Measurements from ENCODE around the gene PTPRJ. TPM values are rescaled to one million over a fixed set of nuclear protein-coding genes. Genes with fewer than 3 reads are reported as not detected.

Gene PTPRJ
- polyA plus RNA-seq, 3 donors from 2014 or later: 10.0 to 19.0 (median 18.0) TPM

GRCh38 chr11:48096588-48097525 lies 116.5 kb downstream of the PTPRJ start:
- Mint-ChIP-seq H3K27ac (peak overlapping the region in 3 of 6 donors; percentile 11 to 69 (median 66)), H3K9me3 (peaks cover 0 to 2% (median 0%) of the 10 kb centered on the region in 6 donors), H3K4me3 (no peak overlapping the region), H3K4me1 (peaks cover 53 to 75% of the 10 kb centered on the region in 2 donors), H3K36me3 (no peaks in the 10 kb centered on the region), H3K27me3 (ENCODE audit: low read depth in 3 of 3) (peaks cover 1 to 3% (median 2%) of the 10 kb centered on the region in 3 donors)
- DNase-seq: no peak

- peaks cover 1 to 3% (median 2%) of the 10 kb centered on the region in 3 donors for H3K27me3 Mint-ChIP-seq (ENCODE audit: low read depth in 3 of 3)
- H3K4me3 Mint-ChIP-seq: no peak overlapping the region
- H3K27ac Mint-ChIP-seq: peak overlapping the region in 1 of 6 donors; percentile 45
- H3K36me3 Mint-ChIP-seq: no peaks in the 10 kb centered on the region
- H3K4me1 Mint-ChIP-seq: peaks cover 57 to 80% of the 10 kb centered on the region in 2 donors
- H3K9me3 Mint-ChIP-seq: peaks cover 0 to 2% (median 0%) of the 10 kb centered on the region in 6 donors
- DNase-seq: no peak
Observed at GRCh38 chr11:48098024-48098423, 117.7 kb downstream of the PTPRJ start.

- Mint-ChIP-seq H3K4me3 (no peak overlapping the region), H3K27me3 (ENCODE audit: low read depth in 3 of 3) (peaks cover 1 to 3% (median 2%) of the 10 kb centered on the region in 3 donors), H3K36me3 (no peaks in the 10 kb centered on the region), H3K27ac (peak overlapping the region in 4 of 6 donors; percentile 43 to 78 (median 62)), H3K9me3 (peaks cover 0 to 2% (median 0%) of the 10 kb centered on the region in 6 donors), H3K4me1 (peaks cover 50 to 80% of the 10 kb centered on the region in 2 donors)
- no peak for DNase-seq
Observed at GRCh38 chr11:48099916-48100446, 119.6 kb downstream of the PTPRJ start.

GRCh38 chr11:48101044-48101733 lies 120.8 kb downstream of the PTPRJ start:
- Mint-ChIP-seq H3K9me3 (peaks cover 0 to 2% (median 0%) of the 10 kb centered on the region in 6 donors), H3K4me3 (no peak overlapping the region), H3K27me3 (ENCODE audit: low read depth in 3 of 3) (peaks cover 0 to 3% (median 2%) of the 10 kb centered on the region in 3 donors), H3K27ac (peak overlapping the region in 2 of 6 donors; percentile 47 to 73), H3K36me3 (no peaks in the 10 kb centered on the region), H3K4me1 (peaks cover 54 to 83% of the 10 kb centered on the region in 2 donors)
- DNase-seq: no peak

- Mint-ChIP-seq H3K9me3 (peaks cover 0 to 2% (median 0%) of the 10 kb centered on the region in 6 donors), H3K27me3 (ENCODE audit: low read depth in 3 of 3) (peaks cover 0 to 3% (median 2%) of the 10 kb centered on the region in 3 donors), H3K27ac (peak overlapping the region in 4 of 6 donors; percentile 6 to 73 (median 37)), H3K36me3 (no peaks in the 10 kb centered on the region), H3K4me3 (no peak overlapping the region), H3K4me1 (peaks cover 52 to 83% of the 10 kb centered on the region in 2 donors)
- DNase-seq: no peak
Observed at GRCh38 chr11:48101958-48102357, 121.6 kb downstream of the PTPRJ start.

- Mint-ChIP-seq H3K27me3 (ENCODE audit: low read depth in 3 of 3) (peaks cover 2 to 4% (median 3%) of the 10 kb centered on the region in 3 donors), H3K27ac (peak overlapping the region in 5 of 6 donors; percentile 62 to 79 (median 73)), H3K9me3 (peaks cover 0 to 2% (median 0%) of the 10 kb centered on the region in 6 donors), H3K4me3 (no peak overlapping the region), H3K4me1 (peaks cover 63 to 97% of the 10 kb centered on the region in 2 donors), H3K36me3 (no peaks in the 10 kb centered on the region)
- DNase-seq: no peak
Observed at GRCh38 chr11:48103621-48104567, 123.5 kb downstream of the PTPRJ start.

GRCh38 chr11:48104568-48104924 lies 124.2 kb downstream of the PTPRJ start:
- Mint-ChIP-seq H3K36me3 (no peaks in the 10 kb centered on the region), H3K4me3 (no peak overlapping the region), H3K9me3 (peaks cover 0 to 2% (median 0%) of the 10 kb centered on the region in 6 donors)

GRCh38 chr11:48105096-48105990 lies 125.0 kb downstream of the PTPRJ start:
- Mint-ChIP-seq H3K27ac (peak overlapping the region; percentile 24 to 76 (median 60)), H3K36me3 (no peaks in the 10 kb centered on the region), H3K9me3 (peaks cover 0 to 2% (median 0%) of the 10 kb centered on the region in 6 donors), H3K4me1 (peaks cover 70 to 95% of the 10 kb centered on the region in 2 donors), H3K27me3 (ENCODE audit: low read depth in 3 of 3) (peaks cover 2 to 4% (median 3%) of the 10 kb centered on the region in 3 donors), H3K4me3 (no peak overlapping the region)
- no peak for DNase-seq

More at GRCh38 chr11:48104568-48104924, 124.2 kb downstream of the PTPRJ start:
- Mint-ChIP-seq H3K27me3 (ENCODE audit: low read depth in 3 of 3) (peaks cover 2 to 4% (median 3%) of the 10 kb centered on the region in 3 donors), H3K4me1 (peaks cover 68 to 97% of the 10 kb centered on the region in 2 donors), H3K27ac (peak overlapping the region in 2 of 6 donors; percentile 10 to 62)
- DNase-seq: no peak

- Mint-ChIP-seq H3K36me3 (no peaks in the 10 kb centered on the region), H3K27ac (peak overlapping the region; percentile 53 to 89 (median 60)), H3K9me3 (peaks cover 0 to 2% (median 0%) of the 10 kb centered on the region in 6 donors), H3K27me3 (ENCODE audit: low read depth in 3 of 3) (peaks cover 0 to 4% (median 0%) of the 10 kb centered on the region in 3 donors), H3K4me1 (peaks cover 66 to 90% of the 10 kb centered on the region in 2 donors), H3K4me3 (peak overlapping the region in 1 of 5 donors; percentile 19)
- DNase-seq: no peak
Observed at GRCh38 chr11:48106166-48106565, 125.8 kb downstream of the PTPRJ start.

GRCh38 chr11:48107188-48107704 lies 126.9 kb downstream of the PTPRJ start:
- peaks cover 57 to 81% of the 10 kb centered on the region in 2 donors for H3K4me1 Mint-ChIP-seq
- DNase-seq: no peak

GRCh38 chr11:48108231-48109045 lies 128.1 kb downstream of the PTPRJ start:
- no peak for DNase-seq
- Mint-ChIP-seq H3K27ac (peak overlapping the region; percentile 62 to 81 (median 75)), H3K4me1 (peaks cover 51 to 73% of the 10 kb centered on the region in 2 donors), H3K9me3 (peaks cover 0 to 2% (median 0%) of the 10 kb centered on the region in 6 donors), H3K27me3 (ENCODE audit: low read depth in 3 of 3) (peaks cover 0 to 4% (median 0%) of the 10 kb centered on the region in 3 donors), H3K36me3 (peaks cover 7 to 9% (median 8%) of the 10 kb centered on the region in 3 donors), H3K4me3 (peak overlapping the region; percentile 4 to 82 (median 46))

More at GRCh38 chr11:48107188-48107704, 126.9 kb downstream of the PTPRJ start:
- Mint-ChIP-seq H3K4me3 (peak overlapping the region in 4 of 5 donors; percentile 8 to 34 (median 16)), H3K36me3 (peaks cover 2 to 5% (median 3%) of the 10 kb centered on the region in 3 donors), H3K9me3 (peaks cover 0 to under 1% (median 0%) of the 10 kb centered on the region in 6 donors), H3K27ac (peak overlapping the region; percentile 62 to 81 (median 76)), H3K27me3 (ENCODE audit: low read depth in 3 of 3) (peaks cover 0 to 4% (median 0%) of the 10 kb centered on the region in 3 donors)

Data from immature natural killer cell (primary cell).